Measurements from ENCODE around the gene KCTD1.

Gene KCTD1

DNA sequence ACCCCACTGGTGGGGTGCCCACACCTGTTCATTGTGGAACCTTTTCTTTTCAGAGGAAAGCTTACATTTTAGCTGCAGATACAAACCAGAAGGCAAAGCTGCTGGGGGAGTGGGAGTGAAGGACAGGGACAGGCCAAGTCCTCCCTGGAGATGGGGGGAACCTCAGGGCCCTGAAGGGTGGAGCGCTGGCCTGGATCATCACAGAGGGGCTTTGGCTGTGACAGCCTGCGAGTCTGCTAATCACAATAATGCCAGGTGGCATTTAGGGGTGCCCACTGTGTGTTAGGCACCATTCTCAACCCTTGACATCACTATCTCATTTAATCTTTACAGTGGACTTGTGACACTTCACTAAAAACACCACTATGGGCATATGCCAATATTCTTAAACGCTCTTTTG, 27.4 kb downstream of the KCTD1 start:
- TF ChIP-seq TCF12 (IDR thresholded peaks at IDR 0.05; ENCODE audit: low read depth) (no peak), CEBPB (IDR thresholded peaks at IDR 0.05) (no peak), REST (IDR thresholded peaks at IDR 0.05; ENCODE audit: low read depth) (no peak), ZBTB7A (IDR thresholded peaks at IDR 0.05; ENCODE audit: low read depth) (no peak), NFIC (IDR thresholded peaks at IDR 0.05) (no peak)

DNA sequence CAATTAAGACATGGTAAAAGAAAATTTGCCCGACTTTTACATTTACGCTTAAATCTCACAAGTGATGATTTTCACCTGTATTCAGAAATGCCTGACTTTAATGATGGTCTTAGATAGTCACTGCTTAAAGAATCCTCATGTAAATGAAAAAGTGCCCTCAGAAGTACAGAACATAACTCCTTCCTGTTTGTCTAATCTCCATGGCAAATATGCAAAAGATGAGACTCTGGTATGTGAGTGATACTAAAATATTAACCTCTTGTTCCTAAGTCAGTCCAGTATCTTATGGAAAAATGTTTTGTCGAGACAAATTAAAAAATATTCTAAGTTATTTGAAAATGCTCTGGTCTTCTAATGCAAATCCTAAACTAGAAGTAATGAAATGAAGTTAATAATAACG, 29.2 kb downstream of the KCTD1 start:
- no peak for TF ChIP-seq TAF1 (IDR thresholded peaks at IDR 0.05; ENCODE audit: low read depth)
- TF ChIP-seq NFIC (IDR thresholded peaks at IDR 0.05), result no peak
- no peak for TF ChIP-seq CEBPB (IDR thresholded peaks at IDR 0.05)
- no peak for TF ChIP-seq MAX (IDR thresholded peaks at IDR 0.05)
- TF ChIP-seq CREB1 (IDR thresholded peaks at IDR 0.05; ENCODE audit: low read depth), result no peak
- no peak for TF ChIP-seq ZBTB7A (IDR thresholded peaks at IDR 0.05; ENCODE audit: low read depth)
- no peak for TF ChIP-seq FOXM1 (IDR thresholded peaks at IDR 0.05; ENCODE audit: borderline replicate concordance, low read depth)
- TF ChIP-seq TCF12 (IDR thresholded peaks at IDR 0.05; ENCODE audit: low read depth), result no peak
- no peak for TF ChIP-seq TEAD4 (IDR thresholded peaks at IDR 0.05)
- no peak for TF ChIP-seq REST (IDR thresholded peaks at IDR 0.05; ENCODE audit: low read depth)
- no peak for TF ChIP-seq RAD21 (IDR thresholded peaks at IDR 0.05; ENCODE audit: low read depth)
- TF ChIP-seq YY1 (IDR thresholded peaks at IDR 0.05; ENCODE audit: low read depth), result no peak
- TF ChIP-seq EGR1 (IDR thresholded peaks at IDR 0.05), result no peak
- TF ChIP-seq USF1 (IDR thresholded peaks at IDR 0.05), result no peak
- no peak for TF ChIP-seq EP300 (IDR thresholded peaks at IDR 0.05; ENCODE audit: borderline replicate concordance)

- TF ChIP-seq RAD21 (IDR thresholded peaks at IDR 0.05; ENCODE audit: low read depth) (no peak), REST (IDR thresholded peaks at IDR 0.05; ENCODE audit: low read depth) (no peak), CEBPB (IDR thresholded peaks at IDR 0.05) (no peak), TEAD4 (IDR thresholded peaks at IDR 0.05) (no peak), MAX (IDR thresholded peaks at IDR 0.05) (no peak), TCF12 (IDR thresholded peaks at IDR 0.05; ENCODE audit: low read depth) (no peak), YY1 (IDR thresholded peaks at IDR 0.05; ENCODE audit: low read depth) (no peak), CREB1 (IDR thresholded peaks at IDR 0.05; ENCODE audit: low read depth) (no peak), USF1 (IDR thresholded peaks at IDR 0.05) (no peak), ZBTB7A (IDR thresholded peaks at IDR 0.05; ENCODE audit: low read depth) (no peak), EGR1 (IDR thresholded peaks at IDR 0.05) (no peak), TAF1 (IDR thresholded peaks at IDR 0.05; ENCODE audit: low read depth) (no peak), EP300 (IDR thresholded peaks at IDR 0.05; ENCODE audit: borderline replicate concordance) (no peak), FOXM1 (IDR thresholded peaks at IDR 0.05; ENCODE audit: borderline replicate concordance, low read depth) (no peak), NFIC (IDR thresholded peaks at IDR 0.05) (no peak)
Measured at GRCh38 chr18:26516964-26517363, 31.4 kb downstream of the KCTD1 start.

DNA sequence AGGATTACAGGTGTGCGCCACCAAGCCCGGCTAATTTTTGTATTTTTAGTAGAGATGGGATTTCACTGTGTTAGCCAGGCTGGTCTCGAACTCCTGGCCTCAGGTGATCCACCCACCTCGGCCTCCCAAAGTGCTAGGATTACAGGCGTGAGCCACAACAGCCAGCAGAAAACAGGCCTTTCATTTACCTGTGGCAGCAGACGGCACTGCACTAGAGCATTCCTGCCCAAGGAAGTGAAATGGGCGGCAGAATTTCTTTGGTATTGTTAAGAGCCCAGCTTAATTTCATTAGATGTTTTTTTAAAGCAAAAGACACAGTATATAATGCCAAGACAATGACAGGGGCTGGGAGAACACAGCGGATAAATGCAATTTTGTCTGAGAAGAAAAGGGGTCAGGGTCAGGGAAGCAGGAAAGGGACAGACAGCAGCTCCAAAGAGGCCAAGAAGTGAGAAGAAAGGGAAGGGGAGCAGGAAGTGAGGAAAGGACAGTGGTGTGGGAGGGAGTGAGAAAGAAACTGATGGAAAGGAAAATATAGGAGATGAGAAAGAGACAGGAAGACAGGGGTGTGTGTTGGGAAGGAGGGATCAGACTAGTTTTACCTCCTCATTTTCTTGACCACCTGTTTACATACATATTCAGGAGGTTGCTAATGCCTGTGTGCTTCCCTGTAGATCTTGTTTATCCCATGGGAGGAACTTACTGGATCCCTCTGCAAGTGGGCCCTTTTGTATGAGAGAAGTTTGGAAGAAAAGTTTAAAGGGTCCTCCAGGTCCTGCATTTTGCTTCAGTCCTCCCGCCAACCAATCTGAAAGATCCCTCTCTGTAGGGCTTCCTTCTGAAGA, 32.5 kb downstream of the KCTD1 start:
- TF ChIP-seq TEAD4 (IDR thresholded peaks at IDR 0.05), result no peak
